ENCODE results near the gene USP15.
A peak's percentile ranks its signal among the peaks of the same experiment; 100 is the strongest.

Gene USP15

DNA sequence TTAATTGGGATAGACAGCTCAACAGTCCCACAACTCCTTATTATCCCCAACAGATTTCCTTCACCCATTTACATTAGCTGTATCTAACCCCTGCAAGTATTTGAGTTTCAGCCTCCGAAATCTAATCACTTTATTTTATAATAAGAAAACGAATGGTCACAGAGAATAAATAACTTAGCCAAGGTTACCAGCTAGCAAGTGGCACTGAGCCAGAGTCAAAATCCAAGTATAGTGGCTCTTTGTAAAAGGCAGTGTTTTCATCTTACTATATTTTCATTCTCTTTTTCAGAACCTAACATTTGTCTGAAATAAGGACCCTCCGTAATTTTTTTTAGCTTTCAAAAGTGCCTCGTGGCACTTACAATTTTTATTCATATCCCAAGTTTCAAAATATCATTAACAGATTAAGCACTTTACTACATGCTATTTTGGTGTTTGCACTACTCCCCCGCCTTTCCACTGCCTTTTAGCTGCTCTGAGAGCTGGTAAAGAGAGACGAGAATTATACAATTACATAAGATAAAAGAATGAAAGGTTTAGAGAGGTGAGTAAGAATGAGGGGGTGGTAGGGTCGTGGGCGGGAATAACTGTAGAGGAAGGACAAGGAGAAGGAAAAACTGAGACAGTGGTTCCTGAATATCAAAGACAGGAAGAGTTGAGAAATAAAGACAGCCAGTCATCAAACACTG lies 3.7 kb upstream of the USP15 start:
- H3K18ac ChIP-seq (ENCODE audit: low read length), result no peak overlapping the region
- 100% methylated on average over 2 of the region's 8 CpGs for WGBS (ENCODE audit: extremely low coverage, insufficient coverage, insufficient read length)
- H3K79me1 ChIP-seq (ENCODE audit: low read length), result peaks cover 12% of the 10 kb centered on the region
- H3K4me3 ChIP-seq (ENCODE audit: low read depth, low read length), result no peak overlapping the region
- no peak overlapping the region for H2BK12ac ChIP-seq (ENCODE audit: low read length)
- no peaks in the 10 kb centered on the region for H3K9me3 ChIP-seq (ENCODE audit: insufficient read depth, low read depth, low read length)
- no peak overlapping the region for H4K12ac ChIP-seq (ENCODE audit: low read depth, low read length)
- no peak overlapping the region for H2AFZ ChIP-seq (ENCODE audit: insufficient read depth, low read length, poor library complexity)
- no peaks in the 10 kb centered on the region for H3K27me3 ChIP-seq (ENCODE audit: insufficient read depth, low read length)
- H2BK5ac ChIP-seq (ENCODE audit: low read depth, low read length, poor library complexity), result no peak overlapping the region
- no peaks in the 10 kb centered on the region for H3K4me1 ChIP-seq (ENCODE audit: control insufficient read depth in 1 of 2, insufficient read depth in 2 of 2, low read length in 2 of 2)
- no peak overlapping the region for H3K9ac ChIP-seq (ENCODE audit: low read length)
- no peak overlapping the region for H2BK120ac ChIP-seq (ENCODE audit: insufficient read depth, low read length, poor library complexity)
- H3K79me2 ChIP-seq (ENCODE audit: control insufficient read depth, insufficient read depth, low read length, poor library complexity), result peaks cover 12% of the 10 kb centered on the region
- no peak overlapping the region for H3K23ac ChIP-seq (ENCODE audit: low read length)
- no peak for DNase-seq
- H4K91ac ChIP-seq (ENCODE audit: low read depth, low read length), result no peak overlapping the region
- H3K4me2 ChIP-seq (ENCODE audit: low read length), result no peak overlapping the region
- H3K14ac ChIP-seq (ENCODE audit: low read length), result no peak overlapping the region
- H3K36me3 ChIP-seq (ENCODE audit: control insufficient read depth in 1 of 2, insufficient read depth in 2 of 2, low read length in 2 of 2), result no peaks in the 10 kb centered on the region
- H4K8ac ChIP-seq (ENCODE audit: low read depth, low read length), result no peak overlapping the region
- no peak overlapping the region for H3K27ac ChIP-seq (ENCODE audit: low read depth, low read length)
- no peak overlapping the region for H2AK5ac ChIP-seq (ENCODE audit: low read length)
- no peak overlapping the region for H3K4ac ChIP-seq (ENCODE audit: low read depth, low read length)

DNA sequence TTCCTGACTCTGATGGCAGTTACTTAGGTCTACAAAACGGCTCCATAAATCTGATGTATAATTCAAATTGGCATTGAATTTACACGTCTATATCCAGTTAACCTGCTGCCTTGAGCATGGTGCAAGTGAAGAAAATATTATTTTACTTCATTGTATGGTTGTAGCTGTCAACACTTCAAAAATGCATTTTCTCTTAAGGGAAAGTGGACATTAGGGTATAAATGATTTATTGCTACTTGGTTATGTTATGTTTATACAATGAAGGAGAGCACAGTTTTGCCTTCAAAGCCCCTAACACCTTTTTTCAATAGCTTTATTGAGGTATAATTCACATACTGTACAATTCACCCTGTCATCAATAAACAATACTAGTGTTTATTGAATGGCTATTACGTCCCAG lies 2.0 kb upstream of the USP15 start:
- no peak overlapping the region for H3K18ac ChIP-seq (ENCODE audit: low read length)
- DNase-seq, result no peak
- no peak overlapping the region for H3K23ac ChIP-seq (ENCODE audit: low read length)
- no peak overlapping the region for H3K4me3 ChIP-seq (ENCODE audit: low read depth, low read length)
- no peak overlapping the region for H2AK5ac ChIP-seq (ENCODE audit: low read length)
- no peak overlapping the region for H2AFZ ChIP-seq (ENCODE audit: insufficient read depth, low read length, poor library complexity)
- H2BK120ac ChIP-seq (ENCODE audit: insufficient read depth, low read length, poor library complexity), result no peak overlapping the region
- H3K9me3 ChIP-seq (ENCODE audit: insufficient read depth, low read depth, low read length), result no peaks in the 10 kb centered on the region
- no peak overlapping the region for H3K14ac ChIP-seq (ENCODE audit: low read length)
- no peak overlapping the region for H2BK5ac ChIP-seq (ENCODE audit: low read depth, low read length, poor library complexity)
- H3K79me2 ChIP-seq (ENCODE audit: control insufficient read depth, insufficient read depth, low read length, poor library complexity), result peaks cover 15% of the 10 kb centered on the region
- no peaks in the 10 kb centered on the region for H3K4me1 ChIP-seq (ENCODE audit: control insufficient read depth in 1 of 2, insufficient read depth in 2 of 2, low read length in 2 of 2)
- H3K9ac ChIP-seq (ENCODE audit: low read length), result no peak overlapping the region
- H4K91ac ChIP-seq (ENCODE audit: low read depth, low read length), result no peak overlapping the region
- H3K4me2 ChIP-seq (ENCODE audit: low read length), result no peak overlapping the region
- H3K27me3 ChIP-seq (ENCODE audit: insufficient read depth, low read length), result no peaks in the 10 kb centered on the region
- no peak overlapping the region for H4K12ac ChIP-seq (ENCODE audit: low read depth, low read length)
- H3K79me1 ChIP-seq (ENCODE audit: low read length), result peaks cover 12% of the 10 kb centered on the region
- no CpG with 5 or more reads among the region's 3 CpGs for WGBS (ENCODE audit: extremely low coverage, insufficient coverage, insufficient read length)
- H2BK12ac ChIP-seq (ENCODE audit: low read length), result no peak overlapping the region
- H4K8ac ChIP-seq (ENCODE audit: low read depth, low read length), result no peak overlapping the region
- no peak overlapping the region for H3K27ac ChIP-seq (ENCODE audit: low read depth, low read length)
- no peaks in the 10 kb centered on the region for H3K36me3 ChIP-seq (ENCODE audit: control insufficient read depth in 1 of 2, insufficient read depth in 2 of 2, low read length in 2 of 2)
- H3K4ac ChIP-seq (ENCODE audit: low read depth, low read length), result no peak overlapping the region

DNA sequence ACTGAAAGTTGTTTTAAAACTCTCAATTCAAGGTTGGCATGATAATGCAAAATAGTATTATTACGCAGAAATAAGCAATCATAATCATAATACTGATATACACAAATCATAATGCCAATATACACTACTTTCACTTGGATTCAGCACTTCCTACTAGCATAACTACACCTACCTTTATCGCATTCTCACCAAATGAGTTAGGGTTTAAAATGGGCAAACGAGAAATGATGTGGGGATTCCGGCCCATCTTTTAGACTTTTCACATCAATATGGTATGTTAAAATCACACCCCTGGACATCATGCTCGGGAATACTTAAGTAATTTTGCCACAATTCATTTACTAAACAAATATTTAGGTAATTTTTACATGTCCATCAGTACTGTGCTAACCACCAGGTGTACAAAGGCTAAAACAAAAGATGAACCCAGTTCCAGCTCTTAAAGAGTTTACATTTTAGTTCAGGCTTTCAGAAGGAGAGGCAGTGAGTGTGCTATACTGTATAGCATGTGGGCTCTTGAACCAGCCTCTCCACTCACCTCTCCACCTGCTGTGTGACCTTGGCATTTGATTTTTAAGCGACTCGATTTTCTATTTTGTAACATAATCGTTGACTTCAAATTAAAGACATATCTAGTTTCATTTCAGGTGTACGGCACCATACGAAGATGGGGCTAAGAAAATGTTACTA lies 1.1 kb upstream of the USP15 start:
- Histone ChIP-seq H3K79me1 (ENCODE audit: low read length) (peaks cover 12% of the 10 kb centered on the region), H3K18ac (ENCODE audit: low read length) (no peak overlapping the region), H3K4me1 (ENCODE audit: control insufficient read depth in 1 of 2, insufficient read depth in 2 of 2, low read length in 2 of 2) (no peaks in the 10 kb centered on the region), H3K27me3 (ENCODE audit: insufficient read depth, low read length) (no peaks in the 10 kb centered on the region), H3K27ac (ENCODE audit: low read depth, low read length) (no peak overlapping the region), H2AFZ (ENCODE audit: insufficient read depth, low read length, poor library complexity) (no peak overlapping the region), H3K14ac (ENCODE audit: low read length) (no peak overlapping the region), H2BK5ac (ENCODE audit: low read depth, low read length, poor library complexity) (no peak overlapping the region), H2BK12ac (ENCODE audit: low read length) (no peak overlapping the region), H3K4ac (ENCODE audit: low read depth, low read length) (no peak overlapping the region), H3K36me3 (ENCODE audit: control insufficient read depth in 1 of 2, insufficient read depth in 2 of 2, low read length in 2 of 2) (peaks cover 0 to 3% of the 10 kb centered on the region in 2 experiments), H2AK5ac (ENCODE audit: low read length) (no peak overlapping the region), H3K23ac (ENCODE audit: low read length) (no peak overlapping the region), H4K8ac (ENCODE audit: low read depth, low read length) (peak overlapping the region; percentile 71), H4K91ac (ENCODE audit: low read depth, low read length) (no peak overlapping the region), H3K9me3 (ENCODE audit: insufficient read depth, low read depth, low read length) (no peaks in the 10 kb centered on the region), H3K4me3 (ENCODE audit: low read depth, low read length) (no peak overlapping the region), H3K4me2 (ENCODE audit: low read length) (peak overlapping the region; percentile 66), H2BK120ac (ENCODE audit: insufficient read depth, low read length, poor library complexity) (peak overlapping the region; percentile 38), H3K79me2 (ENCODE audit: control insufficient read depth, insufficient read depth, low read length, poor library complexity) (peaks cover 18% of the 10 kb centered on the region), H3K9ac (ENCODE audit: low read length) (no peak overlapping the region), H4K12ac (ENCODE audit: low read depth, low read length) (no peak overlapping the region)
- no CpG with 5 or more reads among the region's 10 CpGs for WGBS (ENCODE audit: extremely low coverage, insufficient coverage, insufficient read length)
- DNase-seq, result no peak

DNA sequence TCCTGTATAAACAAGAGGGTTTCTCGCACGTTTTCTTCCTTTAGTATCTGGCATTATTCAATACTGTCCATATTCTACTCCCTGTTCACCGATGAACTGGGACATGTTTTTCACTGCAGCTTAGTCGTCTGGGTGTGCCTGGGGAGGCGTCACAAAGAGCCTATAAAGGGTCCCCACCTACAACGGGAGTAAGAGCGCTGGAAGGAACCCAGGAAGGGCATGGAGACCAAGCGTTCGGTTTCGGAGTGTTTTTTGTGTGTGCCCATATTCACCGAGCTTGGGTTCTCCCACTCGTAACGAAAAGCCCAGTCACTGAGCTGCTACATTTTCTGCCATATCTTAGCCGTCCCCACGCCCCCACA lies 592 bp upstream of the USP15 start:
- H2AFZ ChIP-seq (ENCODE audit: insufficient read depth, low read length, poor library complexity), result peak overlapping the region; percentile 69
- peak overlapping the region; percentile 84 for H3K18ac ChIP-seq (ENCODE audit: low read length)
- peak overlapping the region; percentile 95 for H3K4me3 ChIP-seq (ENCODE audit: low read depth, low read length)
- peak overlapping the region; percentile 88 for H2BK120ac ChIP-seq (ENCODE audit: insufficient read depth, low read length, poor library complexity)
- H4K8ac ChIP-seq (ENCODE audit: low read depth, low read length), result peak overlapping the region; percentile 96
- no peak overlapping the region for H2AK5ac ChIP-seq (ENCODE audit: low read length)
- no peak overlapping the region for H3K23ac ChIP-seq (ENCODE audit: low read length)
- peaks cover 12% of the 10 kb centered on the region for H3K79me1 ChIP-seq (ENCODE audit: low read length)
- peak overlapping the region; percentile 90 for H2BK5ac ChIP-seq (ENCODE audit: low read depth, low read length, poor library complexity)
- peak overlapping the region; percentile 77 for H3K9ac ChIP-seq (ENCODE audit: low read length)
- peak overlapping the region; percentile 66 for H3K4me2 ChIP-seq (ENCODE audit: low read length)
- WGBS (ENCODE audit: extremely low coverage, insufficient coverage, insufficient read length), result no CpG with 5 or more reads among the region's 15 CpGs
- H2BK12ac ChIP-seq (ENCODE audit: low read length), result no peak overlapping the region
- H3K27ac ChIP-seq (ENCODE audit: low read depth, low read length), result peak overlapping the region; percentile 83
- H3K4ac ChIP-seq (ENCODE audit: low read depth, low read length), result peak overlapping the region; percentile 92
- H3K79me2 ChIP-seq (ENCODE audit: control insufficient read depth, insufficient read depth, low read length, poor library complexity), result peaks cover 18% of the 10 kb centered on the region
- no peaks in the 10 kb centered on the region for H3K27me3 ChIP-seq (ENCODE audit: insufficient read depth, low read length)
- H3K9me3 ChIP-seq (ENCODE audit: insufficient read depth, low read depth, low read length), result no peaks in the 10 kb centered on the region
- peak overlapping the region; percentile 92 for H4K12ac ChIP-seq (ENCODE audit: low read depth, low read length)
- DNase-seq, result no peak
- H3K36me3 ChIP-seq (ENCODE audit: control insufficient read depth in 1 of 2, insufficient read depth in 2 of 2, low read length in 2 of 2), result peaks cover 0 to 3% of the 10 kb centered on the region in 2 experiments
- no peaks in the 10 kb centered on the region for H3K4me1 ChIP-seq (ENCODE audit: control insufficient read depth in 1 of 2, insufficient read depth in 2 of 2, low read length in 2 of 2)
- H3K14ac ChIP-seq (ENCODE audit: low read length), result peak overlapping the region; percentile 90
- peak overlapping the region; percentile 92 for H4K91ac ChIP-seq (ENCODE audit: low read depth, low read length)

Data from trophoblast cell (in vitro differentiated cells and primary cell).